HG03432 (cell line): ENCODE results near the gene BRD9.
"Not testable (repeated sequence)": the region's sequence is repeated elsewhere in the genome, so short reads cannot be mapped to it uniquely, and the experiment has no call there.

Source experiments
- ATAC-seq: cut with Tn5 transposase; IDR thresholded peaks from one replicate; pipeline ENCODE4 v1.9.1; 2021; ENCODE audit warnings: mild to moderate bottlenecking, moderate library complexity; ENCODE audit not compliant: unreplicated experiment

Gene BRD9

DNA sequence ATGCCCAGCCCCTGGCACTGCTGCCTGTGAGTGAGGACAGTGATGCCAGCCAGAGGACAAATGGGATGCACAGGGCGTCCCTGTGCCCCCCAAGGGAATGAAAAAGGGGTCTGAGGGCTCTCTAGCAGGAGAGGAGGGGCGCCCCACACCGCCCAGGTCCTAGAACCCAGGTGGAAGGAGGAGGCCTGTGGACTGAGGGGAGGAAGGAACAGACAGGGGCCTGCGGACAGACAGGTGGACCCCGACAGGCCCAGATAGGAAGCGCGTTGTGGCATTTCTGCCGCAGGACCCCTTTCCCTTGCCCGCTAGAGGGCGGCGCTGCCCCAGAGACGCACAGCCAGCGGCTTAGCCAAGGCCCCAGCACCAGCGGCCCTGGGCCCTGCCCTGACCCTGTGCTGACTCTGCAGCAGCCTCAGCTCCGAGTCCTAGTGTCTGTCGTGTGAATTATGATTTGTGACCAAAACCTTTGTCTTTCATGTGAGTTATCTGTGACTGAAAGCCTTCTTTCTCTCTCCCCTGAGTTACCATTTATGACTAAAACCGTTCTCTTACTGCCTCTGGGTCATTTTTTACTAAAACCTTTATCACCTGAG lies 30.8 kb upstream of the BRD9 start:
- peak; percentile 87 for ATAC-seq

- no peak for ATAC-seq
Observed at GRCh38 chr5:922436-923280, 30.1 kb upstream of the BRD9 start.

DNA sequence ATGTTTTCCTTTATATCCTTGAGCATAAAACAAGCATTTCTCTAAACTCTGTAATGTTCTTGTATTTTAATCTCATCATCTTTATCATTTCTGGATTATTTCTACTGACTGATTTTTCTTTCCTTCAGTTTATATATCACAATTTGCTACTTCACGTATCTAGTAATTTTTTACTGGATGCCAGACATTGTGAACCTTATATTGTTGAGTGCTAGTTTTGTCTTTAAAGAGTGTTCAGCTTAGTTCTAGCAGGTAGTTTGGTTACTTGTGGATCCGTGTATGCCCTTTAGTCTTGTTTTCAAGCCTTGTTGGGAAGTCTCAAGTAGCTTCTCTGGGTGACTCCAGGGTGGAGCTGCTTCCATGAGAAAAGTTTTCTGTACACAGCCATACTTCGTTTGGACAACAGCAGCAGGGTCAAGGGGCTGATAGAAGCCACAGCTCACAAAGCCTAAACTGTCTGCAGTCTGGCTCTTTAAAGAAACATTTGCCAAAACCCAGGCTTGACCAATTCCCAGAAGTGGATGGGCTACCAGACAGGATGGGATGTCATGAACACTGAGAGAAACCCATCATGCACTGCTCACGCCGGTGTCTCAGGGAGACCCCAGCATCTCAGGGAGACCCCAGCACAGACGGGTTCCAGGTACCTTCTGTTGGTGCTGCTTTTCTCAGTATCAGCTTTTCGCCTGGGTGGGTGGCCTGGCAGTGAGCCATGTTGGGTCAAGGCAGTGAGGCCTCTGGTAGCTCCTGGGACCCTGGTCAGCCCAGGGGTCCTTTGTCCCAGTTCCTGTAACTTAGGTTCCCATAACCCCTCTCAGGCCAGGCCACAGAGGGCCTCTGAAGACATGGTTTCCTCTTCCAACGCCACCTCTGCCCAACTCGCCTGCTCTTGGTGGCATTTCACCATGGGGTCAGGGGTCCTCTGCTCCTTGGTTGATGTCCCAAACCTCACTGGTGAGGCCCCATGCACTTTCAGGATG lies 29.1 kb upstream of the BRD9 start:
- ATAC-seq, result no peak

- ATAC-seq, result no peak
Observed at GRCh38 chr5:920321-920720, 27.7 kb upstream of the BRD9 start.

DNA sequence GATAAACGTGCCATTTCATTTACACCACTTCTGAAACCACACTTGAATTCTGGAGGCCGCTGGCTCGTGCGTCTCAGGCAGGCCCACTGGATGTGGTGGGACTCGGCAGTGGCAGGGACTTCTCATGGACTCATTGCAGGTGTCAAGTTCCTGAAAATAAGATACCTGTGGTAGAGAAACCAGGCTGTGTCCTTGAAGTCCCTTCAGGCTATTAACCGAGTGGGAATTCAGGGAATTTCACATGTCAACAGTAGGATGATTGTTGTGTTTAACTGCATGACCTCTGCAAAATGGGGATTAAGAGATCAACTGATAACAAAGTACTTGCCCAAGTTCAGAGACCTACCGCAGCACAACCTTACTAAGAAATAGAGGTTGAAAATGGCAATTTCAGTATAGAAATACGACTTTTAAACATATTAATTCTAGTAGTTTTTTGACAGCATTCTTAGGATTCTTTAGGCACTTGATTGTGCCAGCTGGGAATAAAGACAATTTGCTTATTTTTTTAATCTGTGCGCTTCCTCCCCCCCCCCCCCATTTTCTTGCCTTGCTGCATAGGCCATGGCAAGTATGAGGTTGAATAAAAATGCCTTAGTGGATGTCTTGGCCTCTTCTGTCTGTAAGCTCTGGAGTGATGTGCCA lies 26.9 kb upstream of the BRD9 start:
- ATAC-seq, result no peak

GRCh38 chr5:918717-919116 lies 26.1 kb upstream of the BRD9 start:
- ATAC-seq, result not testable (repeated sequence)

- ATAC-seq, result no peak
Observed at GRCh38 chr5:916441-917293, 24.1 kb upstream of the BRD9 start.

DNA sequence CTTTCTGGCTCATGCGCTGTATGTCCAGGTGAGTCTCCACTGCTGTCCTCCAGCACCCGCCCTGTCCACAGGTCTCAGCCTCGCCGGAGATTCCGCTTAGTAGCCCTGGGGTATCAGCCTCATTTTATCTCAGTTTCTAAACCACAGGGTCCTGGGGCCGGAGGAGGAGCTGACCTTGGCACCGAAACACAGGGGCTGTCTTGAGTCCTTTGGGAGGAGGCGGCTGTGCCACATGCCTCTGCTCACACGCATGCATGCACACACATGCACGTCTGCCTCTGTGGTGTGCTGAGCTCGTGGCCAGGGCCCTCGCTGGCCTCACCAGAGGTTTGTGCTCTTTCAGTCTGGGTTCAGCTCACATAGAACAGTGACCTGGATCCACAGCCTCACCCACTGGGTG lies 23.3 kb upstream of the BRD9 start:
- no peak for ATAC-seq

GRCh38 chr5:915346-915745 lies 22.7 kb upstream of the BRD9 start:
- not testable (repeated sequence) for ATAC-seq

DNA sequence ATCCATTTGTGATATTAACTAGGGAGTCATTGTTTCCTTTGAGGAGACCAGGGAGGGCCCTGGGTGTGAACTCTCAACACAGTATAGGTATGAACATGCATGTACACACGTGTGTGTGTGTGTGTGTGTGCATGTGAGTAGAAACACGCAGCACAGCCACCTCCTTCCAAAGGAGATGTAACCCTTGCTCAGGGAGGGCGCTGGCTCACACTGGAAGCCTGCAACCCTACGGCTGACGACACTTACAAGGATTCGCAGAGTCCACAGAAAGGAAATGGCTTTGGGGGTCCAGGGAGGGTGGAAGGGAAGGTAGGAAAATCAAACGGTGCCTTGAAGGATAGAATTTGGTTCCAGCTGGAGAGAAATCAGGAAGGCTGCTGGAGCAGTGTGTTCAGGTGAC lies 22.0 kb upstream of the BRD9 start:
- no peak for ATAC-seq

DNA sequence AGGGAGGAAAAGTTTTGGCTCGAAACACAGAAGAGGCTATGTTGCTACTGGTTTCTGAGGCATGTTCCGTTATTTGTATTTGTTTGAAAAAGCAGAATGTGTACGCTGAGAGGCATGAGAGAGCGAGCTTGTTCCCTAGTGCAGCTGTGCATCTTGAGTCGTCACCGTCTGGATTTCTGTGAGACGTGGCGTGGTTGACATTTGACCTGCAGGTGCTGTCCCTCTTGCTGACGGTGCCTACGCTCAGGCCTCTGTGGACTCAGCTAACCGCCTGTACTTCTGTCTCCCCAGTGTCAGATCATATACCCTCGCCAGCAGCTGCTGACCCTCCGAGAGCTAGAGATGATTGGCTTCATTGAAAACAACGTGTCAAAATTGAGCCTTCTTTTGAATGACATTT lies 21.6 kb upstream of the BRD9 start:
- no peak for ATAC-seq

GRCh38 chr5:912280-913091 lies 19.9 kb upstream of the BRD9 start:
- ATAC-seq, result no peak

DNA sequence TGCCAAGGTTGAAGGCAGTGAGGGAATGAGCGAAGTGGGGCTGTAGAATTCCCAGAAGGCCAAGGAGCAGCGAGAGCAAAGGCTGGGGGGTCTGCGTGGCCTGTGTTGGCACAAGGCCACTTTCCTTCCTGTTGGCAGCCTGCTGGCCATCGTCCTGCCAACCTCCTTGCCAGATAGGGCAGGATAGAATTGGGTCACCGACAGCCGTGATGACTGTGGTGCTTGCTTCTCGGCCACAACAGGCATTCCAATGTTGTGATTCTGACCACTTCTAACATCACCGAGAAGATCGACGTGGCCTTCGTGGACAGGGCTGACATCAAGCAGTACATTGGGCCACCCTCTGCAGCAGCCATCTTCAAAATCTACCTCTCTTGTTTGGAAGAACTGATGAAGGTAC lies 19.0 kb upstream of the BRD9 start:
- ATAC-seq, result no peak

GRCh38 chr5:910769-911160 lies 18.2 kb upstream of the BRD9 start:
- no peak for ATAC-seq

GRCh38 chr5:909994-910768 lies 17.6 kb upstream of the BRD9 start:
- no peak for ATAC-seq

- ATAC-seq, result no peak
Observed at GRCh38 chr5:909086-909485, 16.5 kb upstream of the BRD9 start.

GRCh38 chr5:908172-908571 lies 15.6 kb upstream of the BRD9 start:
- no peak for ATAC-seq

GRCh38 chr5:907366-907910 lies 14.8 kb upstream of the BRD9 start:
- no peak for ATAC-seq
